Right hindlimb (tissue), 1 donor: ENCODE data around the gene GNB3.

ENCODE experiments used
- DNase-seq: peaks from one replicate; pipeline ENCODE4 v3.0.0-alpha.2; 2018

GNB3 gene

GRCh38 chr12:6840761-6841515 lies at the start of gene GNB3:
TSS of gene GNB3 (plus strand) at chr12:6840925. CDS start at chr12:6841288, 363 bp downstream.
- DNase-seq, result no peak

GRCh38 chr12:6791931-6792520 lies 48.7 kb upstream of the GNB3 start:
- DNase-seq, result no peak

- DNase-seq, result peak; percentile 55
Measured at GRCh38 chr12:6792522-6793201, 48.1 kb upstream of the GNB3 start.

GRCh38 chr12:6795088-6795487 lies 45.6 kb upstream of the GNB3 start:
- DNase-seq, result no peak

GRCh38 chr12:6796576-6796975 lies 44.1 kb upstream of the GNB3 start:
- DNase-seq, result no peak

- no peak for DNase-seq
Measured at GRCh38 chr12:6799147-6799546, 41.6 kb upstream of the GNB3 start.

- DNase-seq, result no peak
Measured at GRCh38 chr12:6807170-6807569, 33.6 kb upstream of the GNB3 start.

GRCh38 chr12:6809056-6809455 lies 31.7 kb upstream of the GNB3 start:
- no peak for DNase-seq

GRCh38 chr12:6810758-6811157 lies 30.0 kb upstream of the GNB3 start:
- no peak for DNase-seq

- DNase-seq, result no peak
Measured at GRCh38 chr12:6813363-6813762, 27.4 kb upstream of the GNB3 start.

- DNase-seq, result no peak
Measured at GRCh38 chr12:6816598-6816997, 24.1 kb upstream of the GNB3 start.

GRCh38 chr12:6817098-6817497 lies 23.6 kb upstream of the GNB3 start:
- no peak for DNase-seq

GRCh38 chr12:6817662-6818157 lies 23.0 kb upstream of the GNB3 start:
- DNase-seq, result no peak

GRCh38 chr12:6818222-6818621 lies 22.5 kb upstream of the GNB3 start:
- DNase-seq, result no peak

- DNase-seq, result no peak
Measured at GRCh38 chr12:6818645-6819044, 22.1 kb upstream of the GNB3 start.

- DNase-seq, result peak; percentile 23
Measured at GRCh38 chr12:6819106-6820030, 21.4 kb upstream of the GNB3 start.

- no peak for DNase-seq
Measured at GRCh38 chr12:6820166-6820565, 20.6 kb upstream of the GNB3 start.

GRCh38 chr12:6821591-6822425 lies 18.9 kb upstream of the GNB3 start, which contains the start of gene GPR162:
TSS of gene GPR162 (plus strand) at chr12:6821821. CDS start at chr12:6823899, 2,078 bp downstream.
- DNase-seq, result peak; percentile 89

- DNase-seq, result no peak
Measured at GRCh38 chr12:6822426-6823135, 18.1 kb upstream of the GNB3 start.

GRCh38 chr12:6823182-6824084 lies 17.3 kb upstream of the GNB3 start:
- DNase-seq, result peak; percentile 45
